ENCODE results near the gene LCK.

GRCh38 chr1:32246888-32247273 lies 4.2 kb upstream of the LCK start, which contains the start of gene FAM167B:
- no peak for TF ChIP-seq CTCF (IDR thresholded peaks at IDR 0.05; ENCODE audit: poor library complexity)
- no peak for TF ChIP-seq EZH2phosphoT487 (IDR thresholded peaks at IDR 0.05; ENCODE audit: low read depth, severe bottlenecking, unreplicated experiment)
